NCI-H82 (cell line): ENCODE measurements around the gene NIPAL4.

ENCODE experiments used
- DNase-seq: peaks from one replicate; lab custom pipeline; 2025; lab: John Stamatoyannopoulos, UW

NIPAL4 gene

GRCh38 chr5:157516626-157517325, 56.8 kb downstream of the NIPAL4 start:
- no peak for DNase-seq

GRCh38 chr5:157518963-157519362, 59.0 kb downstream of the NIPAL4 start:
- DNase-seq, result no peak

- no peak for DNase-seq
Measured at GRCh38 chr5:157519579-157520253, 59.7 kb downstream of the NIPAL4 start.

- DNase-seq, result no peak
Measured at GRCh38 chr5:157520911-157521703, 61.1 kb downstream of the NIPAL4 start.

- no peak for DNase-seq
Measured at GRCh38 chr5:157521704-157522029, 61.7 kb downstream of the NIPAL4 start.

- peak; percentile 63 for DNase-seq
Measured at GRCh38 chr5:157523976-157524375, 64.0 kb downstream of the NIPAL4 start.
